B cell (primary cell): Measurements from ENCODE around the gene ERBB4. TPM values are rescaled to one million over a fixed set of nuclear protein-coding genes. Genes with fewer than 3 reads are reported as not detected.

Experiments used
- ATAC-seq: fragments of 200-7000 bp; cut with Tn5 transposase; one replicate; pipeline ENCODE4 v1.10.0; 2021; ENCODE audit warnings: low read depth, mild to moderate bottlenecking, moderate number of reproducible peaks, moderate library complexity
- CTCF ChIA-PET: fragments of 350-600 bp; sonication (Branson Sonifier 250); formaldehyde crosslinking; loops from one replicate; lab custom pipeline; 2021; ENCODE audit warnings: antibody characterized with exemption, inconsistent platforms; lab: Charles Lee
- POLR2A ChIA-PET: fragments of 350-600 bp; sonication (Branson Sonifier 250); formaldehyde crosslinking; loops from one replicate; lab custom pipeline; 2021; ENCODE audit warnings: antibody characterized with exemption; lab: Charles Lee
- DNase-seq: peaks from one replicate; pipeline ENCODE4 v3.0.0; 2013
- H2AFZ ChIP-seq: 2 replicates; pipeline ENCODE4 v1.6.1; 2012; ENCODE audit warnings: mild to moderate bottlenecking, low read depth, low read length; ENCODE audit not compliant: insufficient read depth, poor library complexity, severe bottlenecking
- H3K27ac ChIP-seq, 2 donors: 1 replicate in 1 of 2; 2 replicates in 1 of 2; pipeline ENCODE4 v1.5.1; 2012 to 2013; ENCODE audit warnings: low read length in 2 of 2, mild to moderate bottlenecking in 2 of 2, moderate library complexity in 1 of 2
- H3K27me3 ChIP-seq, 4 experiments: fragments of 200-600 bp in 1 of 4; sonication (generic) in 1 of 4; replicated peaks in 1 of 4; 1 replicate in 2 of 4; 2 replicates in 2 of 4; pipeline versions ENCODE4 v1.6.1 to v1.7.0; 2013 to 2016; ENCODE audit warnings: low read length in 3 of 4, mild to moderate bottlenecking in 2 of 4, mixed read lengths in 1 of 4, moderate library complexity in 1 of 4; ENCODE audit not compliant: insufficient read depth in 4 of 4, control insufficient read depth in 3 of 4; ENCODE audit errors: control extremely low read depth in 1 of 4
- H3K36me3 ChIP-seq, 2 experiments: replicated peaks in 1 of 2; 1 replicate in 1 of 2; 2 replicates in 1 of 2; pipeline versions ENCODE4 v1.6.1 to v1.7.1; 2013; ENCODE audit warnings: low read length in 1 of 2; ENCODE audit not compliant: insufficient read depth in 2 of 2, control insufficient read depth in 1 of 2; ENCODE audit errors: control extremely low read depth in 1 of 2, extremely low read depth in 1 of 2
- H3K4me1 ChIP-seq, 2 donors: fragments of 200-600 bp in 1 of 2; sonication (generic) in 1 of 2; 1 replicate in 1 of 2; 2 replicates in 1 of 2; pipeline versions ENCODE4 v1.5.1 to v1.6.1; 2013 to 2017; ENCODE audit warnings: low read length in 2 of 2; ENCODE audit not compliant: control insufficient read depth in 2 of 2, insufficient read depth in 2 of 2
- H3K4me2 ChIP-seq: replicated peaks from 2 replicates; pipeline ENCODE3; 2012; ENCODE audit warnings: mild to moderate bottlenecking, low read depth, low read length; ENCODE audit not compliant: poor library complexity, severe bottlenecking
- H3K4me3 ChIP-seq, 5 experiments: fragments of 200-600 bp in 1 of 5; sonication (generic) in 1 of 5; 1 replicate in 3 of 5; 2 replicates in 2 of 5; pipeline versions ENCODE4 v1.5.1 to v1.7.0; 2011 to 2016; ENCODE audit warnings: low read length in 4 of 5, mild to moderate bottlenecking in 4 of 5, low read depth in 2 of 5, control low read depth in 1 of 5, moderate library complexity in 1 of 5; ENCODE audit not compliant: insufficient read depth in 1 of 5; ENCODE audit errors: control extremely low read depth in 1 of 5, extremely low read depth in 1 of 5
- H3K79me2 ChIP-seq: fragments of 200-600 bp; sonication (generic); one replicate; pipeline ENCODE4 v1.6.0; 2016; ENCODE audit warnings: low read length; ENCODE audit not compliant: control insufficient read depth, insufficient read depth
- H3K9ac ChIP-seq: fragments of 200-600 bp; sonication (generic); 2 replicates; pipeline ENCODE4 v1.6.1; 2017; ENCODE audit warnings: mild to moderate bottlenecking, low read length, moderate library complexity
- H3K9me3 ChIP-seq, 3 donors: one replicate each; pipeline versions ENCODE4 v1.6.1 to v1.7.1; 2013; ENCODE audit warnings: low read length in 2 of 3; ENCODE audit not compliant: control insufficient read depth in 2 of 3, insufficient read depth in 1 of 3; ENCODE audit errors: control extremely low read depth in 1 of 3
- H4K20me1 ChIP-seq: 2 replicates; pipeline ENCODE4 v1.6.0; 2012; ENCODE audit warnings: mild to moderate bottlenecking, low read length; ENCODE audit not compliant: insufficient read depth, control insufficient read depth, poor library complexity, severe bottlenecking
- H3K27ac Mint-ChIP-seq: one replicate; pipeline ENCODE4 v1.8.0; 2021; ENCODE audit warnings: mixed read lengths
- H3K27me3 Mint-ChIP-seq: one replicate; pipeline ENCODE4 v1.8.0; 2021; ENCODE audit warnings: mixed read lengths
- H3K4me1 Mint-ChIP-seq: one replicate; pipeline ENCODE4 v1.8.0; 2021; ENCODE audit warnings: mixed read lengths
- H3K4me3 Mint-ChIP-seq: one replicate; pipeline ENCODE4 v1.8.0; 2021; ENCODE audit warnings: mixed read lengths
- H3K9me3 Mint-ChIP-seq: one replicate; pipeline ENCODE4 v1.8.0; 2022; ENCODE audit warnings: mixed read lengths; ENCODE audit not compliant: insufficient read depth
- CTCF ChIP-seq: fragments of 200-600 bp; IDR thresholded peaks from one replicate; pipeline ENCODE4 v1.8.0; 2022; ENCODE audit warnings: antibody characterized with exemption, mild to moderate bottlenecking
- EZH2 ChIP-seq: IDR thresholded peaks from 2 replicates; pipeline ENCODE4 v1.6.1; 2012; ENCODE audit warnings: borderline replicate concordance, low read depth, mild to moderate bottlenecking, moderate library complexity, low read length; ENCODE audit not compliant: insufficient read depth, poor library complexity, severe bottlenecking
- WGBS: methylation state at CpG from one replicate; pipeline ENCODE4 v1.1.5; 2013; ENCODE audit warnings: missing lambda C conversion rate; ENCODE audit not compliant: insufficient coverage; 5-methylcytosine and 5-hydroxymethylcytosine counted together
- intact Hi-C: fragments of 100-400 bp; cut with micrococcal nuclease; formaldehyde crosslinking; loops from one replicate; pipeline ENCODE4 v1.10.0; 2022
- polyA plus RNA-seq: library from polyadenylated mRNA; depleted of rRNA; stranded (reverse); fragments of >200 nt; gene quantifications from 2 replicates; pipeline ENCODE4 v1.2.3, GENCODE V29; 2012
- total RNA-seq, 2 donors: library from RNA; stranded (reverse); fragments of 120-200 nt in 1 of 2; gene quantifications; 1 replicate in 1 of 2; 2 replicates in 1 of 2; pipeline versions ENCODE4 v1.2.3 to v1.2.4, GENCODE V29; 2013 to 2022

Gene ERBB4
- total and polyA plus RNA-seq, 2 donors (not counting 1 experiment from before 2014, with no cell fraction given) = not detected

- no peaks in the 10 kb centered on the region for H3K9me3 ChIP-seq
- H3K36me3 ChIP-seq = no peaks in the 10 kb centered on the region
- no peak overlapping the region for H2AFZ ChIP-seq
- TF ChIP-seq CTCF (no peak), EZH2 (no peak)
- Mint-ChIP-seq H3K9me3 (no peaks in the 10 kb centered on the region), H3K27ac (no peak overlapping the region), H3K4me1 (no peaks in the 10 kb centered on the region), H3K27me3 (no peaks in the 10 kb centered on the region), H3K4me3 (no peak overlapping the region)
- H3K9ac ChIP-seq = no peak overlapping the region
- no peak for ATAC-seq
- WGBS = 60% methylated on average over 1 of the region's 4 CpGs
- H4K20me1 ChIP-seq = no peaks in the 10 kb centered on the region
- no peak for DNase-seq
- ChIA-PET CTCF (no interaction called here), POLR2A (no interaction called here)
- H3K79me2 ChIP-seq = no peaks in the 10 kb centered on the region
- H3K27ac ChIP-seq = no peak overlapping the region
- no peak overlapping the region for H3K4me2 ChIP-seq
- H3K27me3 ChIP-seq = no peaks in the 10 kb centered on the region
- no peak overlapping the region for H3K4me3 ChIP-seq
- intact Hi-C loops = no loop called here
- H3K4me1 ChIP-seq = no peaks in the 10 kb centered on the region
Measured at GRCh38 chr2:212408524-212408923, 130.1 kb downstream of the ERBB4 start.

- Histone ChIP-seq H3K36me3 (no peaks in the 10 kb centered on the region), H3K9me3 (no peaks in the 10 kb centered on the region), H3K4me3 (no peak overlapping the region), H3K79me2 (no peaks in the 10 kb centered on the region), H4K20me1 (no peaks in the 10 kb centered on the region), H3K4me2 (no peak overlapping the region), H2AFZ (no peak overlapping the region), H3K27me3 (no peaks in the 10 kb centered on the region), H3K27ac (no peak overlapping the region), H3K9ac (no peak overlapping the region), H3K4me1 (no peaks in the 10 kb centered on the region)
- H3K27me3 Mint-ChIP-seq = no peaks in the 10 kb centered on the region
- no peak for ATAC-seq
- H3K4me3 Mint-ChIP-seq = no peak overlapping the region
- CTCF ChIA-PET = no interaction called here
- H3K4me1 Mint-ChIP-seq = no peaks in the 10 kb centered on the region
- DNase-seq = no peak
- no peak overlapping the region for H3K27ac Mint-ChIP-seq
- H3K9me3 Mint-ChIP-seq = no peaks in the 10 kb centered on the region
- POLR2A ChIA-PET = no interaction called here
- TF ChIP-seq EZH2 = no peak
- intact Hi-C loops = no loop called here
- no CpG with 5 or more reads among the region's 1 CpG for WGBS
Measured at GRCh38 chr2:212406716-212407115, 131.9 kb downstream of the ERBB4 start.
